ENCODE measurements around the gene MKKS.

The MKKS gene

DNA sequence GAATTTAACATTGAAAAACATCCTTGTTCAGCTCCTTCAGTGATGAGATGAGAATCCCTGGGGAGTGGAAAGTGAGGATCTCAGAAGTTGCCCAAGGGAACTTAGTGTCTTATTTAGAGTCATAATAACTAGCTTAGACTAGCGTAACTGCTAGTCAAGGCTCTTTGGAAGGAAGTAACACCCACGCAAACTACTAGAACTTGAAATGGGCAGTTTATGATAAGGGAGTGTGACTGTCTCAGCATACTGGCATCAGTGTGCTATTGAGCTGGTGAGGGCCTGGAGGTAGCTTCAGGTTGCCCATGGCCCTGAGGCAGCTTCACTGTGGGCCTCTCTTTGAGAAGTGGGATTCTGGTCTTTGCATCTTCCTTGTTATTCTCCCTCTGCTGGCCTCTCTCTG lies 41.2 kb upstream of the MKKS start:
- TF ChIP-seq, protein P1, sequence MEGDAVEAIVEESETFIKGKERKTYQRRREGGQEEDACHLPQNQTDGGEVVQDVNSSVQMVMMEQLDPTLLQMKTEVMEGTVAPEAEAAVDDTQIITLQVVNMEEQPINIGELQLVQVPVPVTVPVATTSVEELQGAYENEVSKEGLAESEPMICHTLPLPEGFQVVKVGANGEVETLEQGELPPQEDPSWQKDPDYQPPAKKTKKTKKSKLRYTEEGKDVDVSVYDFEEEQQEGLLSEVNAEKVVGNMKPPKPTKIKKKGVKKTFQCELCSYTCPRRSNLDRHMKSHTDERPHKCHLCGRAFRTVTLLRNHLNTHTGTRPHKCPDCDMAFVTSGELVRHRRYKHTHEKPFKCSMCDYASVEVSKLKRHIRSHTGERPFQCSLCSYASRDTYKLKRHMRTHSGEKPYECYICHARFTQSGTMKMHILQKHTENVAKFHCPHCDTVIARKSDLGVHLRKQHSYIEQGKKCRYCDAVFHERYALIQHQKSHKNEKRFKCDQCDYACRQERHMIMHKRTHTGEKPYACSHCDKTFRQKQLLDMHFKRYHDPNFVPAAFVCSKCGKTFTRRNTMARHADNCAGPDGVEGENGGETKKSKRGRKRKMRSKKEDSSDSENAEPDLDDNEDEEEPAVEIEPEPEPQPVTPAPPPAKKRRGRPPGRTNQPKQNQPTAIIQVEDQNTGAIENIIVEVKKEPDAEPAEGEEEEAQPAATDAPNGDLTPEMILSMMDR (IDR thresholded peaks at IDR 0.05; ENCODE audit: borderline replicate concordance, control extremely low read depth, extremely low read depth, insufficient read depth, missing control alignments): no peak
- DNase-seq (ENCODE audit: low spot score): no peak
- in situ Hi-C loops (cut with MboI; ENCODE audit: low sequenced_read_pairs, unreplicated experiment): no loop called here

DNA sequence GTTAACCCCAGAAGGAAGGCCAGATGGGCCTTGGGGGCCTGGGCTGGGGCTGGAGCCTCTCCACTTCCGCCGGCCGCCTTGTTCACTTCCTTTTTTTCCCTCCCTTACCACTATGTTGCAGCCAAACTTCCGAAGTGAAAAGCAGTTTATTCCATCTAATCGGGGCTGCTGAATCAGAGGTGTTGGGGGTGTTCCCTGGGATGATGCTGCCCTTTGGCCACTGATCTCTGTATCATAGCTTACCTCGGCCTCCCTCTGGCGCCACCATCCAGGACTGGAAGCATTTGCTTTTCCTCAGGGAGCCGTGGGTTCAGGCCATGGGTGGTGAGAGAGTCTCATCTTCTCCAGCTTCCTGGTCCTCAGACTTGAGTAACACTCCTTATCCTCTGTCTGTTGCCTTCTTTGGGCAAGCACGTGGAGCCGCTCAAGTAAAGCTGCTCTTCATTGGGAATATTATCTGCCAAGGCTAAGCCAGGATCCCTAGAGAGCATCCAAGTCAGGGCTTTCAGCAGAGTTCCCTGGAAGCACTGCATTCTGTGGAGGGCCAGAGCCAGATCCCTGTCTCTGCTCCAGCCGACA lies 40.7 kb upstream of the MKKS start:
- no peak for DNase-seq (ENCODE audit: low spot score)
- in situ Hi-C loops (cut with MboI; ENCODE audit: low sequenced_read_pairs, unreplicated experiment): no loop called here
- TF ChIP-seq, protein P1 (IDR thresholded peaks at IDR 0.05; ENCODE audit: borderline replicate concordance, control extremely low read depth, extremely low read depth, insufficient read depth, missing control alignments): no peak

DNA sequence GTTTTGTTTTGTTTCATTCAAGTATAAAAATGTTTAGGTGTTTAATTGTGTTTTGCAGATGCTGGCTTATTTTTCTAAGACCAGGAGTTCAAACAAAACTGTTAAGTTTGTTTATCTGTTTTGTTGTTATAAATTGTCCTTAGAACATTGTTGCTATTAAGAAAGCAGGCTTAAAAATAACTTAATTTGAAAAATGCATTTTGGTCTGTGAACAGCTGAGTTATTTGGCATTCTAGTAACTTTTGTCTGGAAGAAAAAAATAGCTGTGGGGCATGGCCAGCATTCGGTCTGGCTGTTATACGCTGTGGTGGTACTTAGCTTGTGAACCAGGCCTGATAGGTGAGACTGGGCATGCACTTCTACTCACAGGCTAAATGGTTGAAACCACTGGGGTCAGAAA lies 38.8 kb upstream of the MKKS start:
- in situ Hi-C loops (cut with MboI; ENCODE audit: low sequenced_read_pairs, unreplicated experiment): no loop called here
- TF ChIP-seq, protein P1 (IDR thresholded peaks at IDR 0.05; ENCODE audit: borderline replicate concordance, control extremely low read depth, extremely low read depth, insufficient read depth, missing control alignments): no peak
- no peak for DNase-seq (ENCODE audit: low spot score)

DNA sequence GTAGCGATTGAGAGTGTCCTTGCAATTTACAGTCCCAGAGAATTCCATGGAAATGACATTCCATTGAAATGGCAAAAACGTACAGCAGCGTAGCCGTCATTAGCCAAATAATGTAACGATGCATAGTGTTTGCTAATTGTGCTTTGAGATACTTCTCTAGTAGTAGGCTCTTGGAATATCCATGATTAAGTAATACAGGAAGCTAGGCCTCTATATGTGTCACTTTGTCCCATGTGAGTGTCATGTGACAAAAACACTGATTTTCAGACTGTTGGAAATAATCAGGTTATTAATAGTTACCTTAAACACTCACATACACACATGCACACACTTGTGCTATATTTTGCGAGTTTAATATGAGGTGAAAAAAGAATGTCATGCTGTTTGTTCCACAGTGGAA lies 36.3 kb upstream of the MKKS start:
- in situ Hi-C loops (cut with MboI; ENCODE audit: low sequenced_read_pairs, unreplicated experiment): no loop called here
- TF ChIP-seq, protein P1 (IDR thresholded peaks at IDR 0.05; ENCODE audit: borderline replicate concordance, control extremely low read depth, extremely low read depth, insufficient read depth, missing control alignments): no peak

DNA sequence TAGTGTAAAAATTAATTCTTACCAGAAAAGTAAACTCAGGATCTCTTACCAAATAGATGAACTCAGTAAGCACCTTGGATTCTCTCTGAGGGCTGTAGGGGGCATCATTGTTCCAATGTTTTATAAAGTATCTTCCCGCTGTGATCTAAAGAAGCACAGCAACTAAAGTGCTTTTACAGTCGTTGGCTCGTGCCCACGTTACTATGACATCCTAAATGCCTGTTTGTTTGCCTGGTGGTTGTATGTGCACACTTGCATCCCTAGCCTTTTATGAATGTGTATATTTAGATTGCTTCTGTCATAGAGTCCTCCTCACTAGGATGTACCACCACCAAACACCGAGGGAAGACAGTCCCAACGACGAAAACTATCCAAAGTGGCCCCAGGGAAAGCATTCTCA lies 35.6 kb upstream of the MKKS start:
- no peak for DNase-seq (ENCODE audit: low spot score)
- TF ChIP-seq, protein P1 (IDR thresholded peaks at IDR 0.05; ENCODE audit: borderline replicate concordance, control extremely low read depth, extremely low read depth, insufficient read depth, missing control alignments): peak; percentile 12
- in situ Hi-C loops (cut with MboI; ENCODE audit: low sequenced_read_pairs, unreplicated experiment): no loop called here

More for the DNA sequence above, 36.3 kb upstream of the MKKS start:
- DNase-seq (ENCODE audit: low spot score): no peak

DNA sequence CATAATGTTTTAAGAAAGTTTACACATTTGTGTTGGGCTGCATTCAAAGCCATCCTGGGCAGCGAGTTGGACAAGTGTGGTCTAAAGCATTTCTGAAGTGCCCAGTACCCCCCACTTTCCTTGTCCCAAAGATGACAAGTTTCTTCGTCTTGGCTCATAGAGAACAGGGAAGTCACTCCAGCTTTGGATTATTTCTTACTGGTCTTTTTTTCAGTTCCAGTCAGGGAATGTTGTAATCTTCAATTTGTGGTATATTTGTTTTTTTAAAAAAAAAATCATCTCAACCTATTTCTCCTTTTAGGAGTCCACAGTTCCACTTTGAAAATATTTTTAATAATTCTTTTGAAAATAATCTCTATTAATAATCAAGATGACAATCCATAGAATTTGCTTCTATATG lies 35.0 kb upstream of the MKKS start:
- TF ChIP-seq, protein P1 (IDR thresholded peaks at IDR 0.05; ENCODE audit: borderline replicate concordance, control extremely low read depth, extremely low read depth, insufficient read depth, missing control alignments): no peak
- no peak for DNase-seq (ENCODE audit: low spot score)
- in situ Hi-C loops (cut with MboI; ENCODE audit: low sequenced_read_pairs, unreplicated experiment): no loop called here

All from GM13976 (cell line).